A549 (cell line): ENCODE results near the gene ZBTB20.

Experiments used
- BHLHE40 ChIP-seq: IDR thresholded peaks from 2 replicates; pipeline ENCODE4 v1.6.1; 2012; ENCODE audit warnings: low read depth, low read length, inconsistent platforms
- CBX8 ChIP-seq: fragments of 200-600 bp; sonication (generic); IDR thresholded peaks from 2 replicates; pipeline ENCODE4 v1.6.1; 2016
- CTCF ChIP-seq: fragments of >200 bp; sonication (Bioruptor Twin); formaldehyde crosslinking; IDR thresholded peaks from 3 replicates; pipeline ENCODE4 v1.5.1; 2016
- HOXA7 ChIP-seq: fragments of 250-450 bp; sonication (Bioruptor Pico); IDR thresholded peaks from 2 replicates; pipeline ENCODE4 v1.5.0; 2020; ENCODE audit warnings: mild to moderate bottlenecking, moderate library complexity
- JUN ChIP-seq, 2 experiments: fragments of >200 bp; sonication (Bioruptor Twin); formaldehyde crosslinking; IDR thresholded peaks; 2 replicates in 1 of 2; 3 replicates in 1 of 2; pipeline ENCODE4 v1.6.1; 2016 to 2017
- MAFK ChIP-seq: fragments of 450-650 bp; IDR thresholded peaks from 2 replicates; pipeline ENCODE4 v1.6.1; 2014; ENCODE audit not compliant: partially characterized antibody
- MYC ChIP-seq: IDR thresholded peaks from 2 replicates; pipeline ENCODE4 v1.6.1; 2012; ENCODE audit warnings: mild to moderate bottlenecking, inconsistent platforms, low read length, improper control_type of control experiment, borderline replicate concordance
- SMC3 ChIP-seq: fragments of >200 bp; sonication (Bioruptor Twin); formaldehyde crosslinking; IDR thresholded peaks from 3 replicates; pipeline ENCODE4 v1.6.1; 2018; ENCODE audit warnings: inconsistent platforms

GRCh38 chr3:115019900-115020299 is 127.2 kb downstream of the ZBTB20 start:
- TF ChIP-seq HOXA7 (CRISPR knock-in tag) = no peak
- TF ChIP-seq MAFK = no peak
- TF ChIP-seq CBX8 = no peak
- no peak for TF ChIP-seq JUN (IDR thresholded peaks at IDR 0.05)
- TF ChIP-seq SMC3 = no peak
- no peak for TF ChIP-seq CTCF
- TF ChIP-seq BHLHE40 = no peak
- TF ChIP-seq MYC = no peak
